Measurements from ENCODE around the gene TGFBR3L. TPM values are rescaled to one million over a fixed set of nuclear protein-coding genes. Genes with fewer than 3 reads are reported as not detected.
"Not testable (repeated sequence)": the region's sequence is repeated elsewhere in the genome, so short reads cannot be mapped to it uniquely, and the experiment has no call there.

Gene TGFBR3L
- total RNA-seq, 1 experiment from 2014 or later, result 1.9 TPM

- no peak for DNase-seq (ENCODE audit: low read depth)
Measured at GRCh38 chr19:7879111-7879807, 35.4 kb upstream of the TGFBR3L start.

GRCh38 chr19:7879836-7880235 is 34.8 kb upstream of the TGFBR3L start:
- no peak for DNase-seq (ENCODE audit: low read depth)

DNA sequence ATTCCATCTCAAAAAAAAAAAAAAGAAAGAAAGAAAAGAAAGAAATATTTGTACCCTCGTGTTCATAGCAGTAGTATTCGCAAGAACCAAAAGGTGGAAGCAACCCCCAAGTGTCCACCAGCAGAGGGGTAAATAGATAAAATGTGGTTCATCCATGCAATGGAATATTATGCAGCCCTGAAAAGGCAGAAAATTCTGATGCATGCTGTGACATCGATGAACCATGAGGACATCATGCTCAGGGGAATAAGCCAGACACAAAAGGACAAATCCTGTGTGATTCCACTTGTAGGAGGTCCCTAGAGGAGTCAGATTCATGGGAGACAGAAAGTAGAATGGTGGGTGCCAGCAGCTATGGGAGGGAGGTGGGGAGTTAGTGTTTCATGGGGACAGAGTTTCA is 32.7 kb upstream of the TGFBR3L start:
- DNase-seq (ENCODE audit: low read depth), result no peak

GRCh38 chr19:7883105-7883504 is 31.5 kb upstream of the TGFBR3L start:
- no peak for DNase-seq (ENCODE audit: low read depth)

DNA sequence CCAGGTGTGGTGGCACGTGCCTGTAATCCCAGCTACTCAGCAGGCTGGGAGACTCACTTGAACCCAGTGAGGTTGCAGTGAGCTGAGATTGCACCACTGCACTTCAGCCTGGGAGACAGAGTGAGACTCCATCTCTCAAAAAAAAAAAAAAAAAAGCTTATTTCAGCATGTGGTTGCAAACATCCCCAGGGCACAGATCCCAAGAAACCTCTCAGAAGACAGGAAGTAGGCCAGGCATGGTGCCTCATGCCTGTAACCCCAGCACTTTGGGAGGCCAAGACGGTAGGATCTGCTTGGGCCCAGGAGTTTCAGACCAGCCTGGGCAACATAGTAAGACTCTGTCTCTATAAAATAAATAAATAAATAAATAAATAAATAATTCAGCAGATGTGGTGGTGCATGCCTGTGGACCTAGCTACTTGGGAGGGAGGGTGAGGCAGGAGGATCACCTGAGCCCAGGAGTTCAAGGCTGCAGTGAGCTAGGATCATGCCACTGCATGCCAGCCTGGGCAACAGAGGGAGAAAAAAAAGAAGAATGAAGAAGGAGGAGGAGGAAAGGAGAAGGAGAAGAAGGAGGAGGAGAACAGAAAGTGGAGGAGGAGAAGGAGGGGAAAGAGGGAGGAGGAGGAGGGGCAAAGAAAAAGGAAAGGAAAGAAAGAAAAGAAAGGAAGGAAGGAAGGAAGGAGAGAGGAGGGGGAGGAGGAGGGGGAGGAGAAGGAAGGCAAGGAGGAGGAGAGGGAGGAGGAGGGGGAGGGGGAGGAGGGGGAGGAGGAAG is 30.6 kb upstream of the TGFBR3L start:
- no peak for DNase-seq (ENCODE audit: low read depth)

- DNase-seq (ENCODE audit: low read depth), result no peak
Measured at GRCh38 chr19:7885818-7886217, 28.8 kb upstream of the TGFBR3L start.

- no peak for DNase-seq (ENCODE audit: low read depth)
Measured at GRCh38 chr19:7887408-7888144, 27.1 kb upstream of the TGFBR3L start.

GRCh38 chr19:7888145-7888825 is 26.3 kb upstream of the TGFBR3L start, which contains the start of gene LRRC8E:
Gene LRRC8E, plus strand, starts transcription at chr19:7888510. Its CDS starts 7,094 bp downstream, at chr19:7895604.
- peak; percentile 15 for DNase-seq (ENCODE audit: low read depth)

DNA sequence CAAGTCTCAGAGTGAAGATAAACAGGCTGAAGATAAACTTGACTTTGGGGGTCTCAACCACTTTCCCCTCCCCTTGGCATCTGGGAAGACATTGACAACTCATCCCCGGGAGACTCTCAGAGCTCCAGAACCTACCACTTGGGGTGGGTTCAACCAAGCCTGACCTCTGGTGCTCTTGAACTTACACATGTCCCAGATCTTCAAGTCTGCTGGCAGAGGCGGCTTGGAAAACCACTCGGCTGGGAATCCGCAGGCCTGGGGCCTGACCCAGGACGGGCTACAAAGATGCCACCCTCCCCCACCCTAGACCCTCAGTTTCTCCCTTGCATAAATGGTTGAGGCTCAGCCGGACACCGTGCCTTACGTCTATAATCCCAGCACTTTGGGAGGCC is 25.8 kb upstream of the TGFBR3L start:
- no peak for DNase-seq (ENCODE audit: low read depth)

GRCh38 chr19:7893362-7894101 is 21.1 kb upstream of the TGFBR3L start:
- not testable (repeated sequence) for DNase-seq (ENCODE audit: low read depth)

GRCh38 chr19:7894612-7895309 is 19.9 kb upstream of the TGFBR3L start:
- DNase-seq (ENCODE audit: low read depth), result no peak

DNA sequence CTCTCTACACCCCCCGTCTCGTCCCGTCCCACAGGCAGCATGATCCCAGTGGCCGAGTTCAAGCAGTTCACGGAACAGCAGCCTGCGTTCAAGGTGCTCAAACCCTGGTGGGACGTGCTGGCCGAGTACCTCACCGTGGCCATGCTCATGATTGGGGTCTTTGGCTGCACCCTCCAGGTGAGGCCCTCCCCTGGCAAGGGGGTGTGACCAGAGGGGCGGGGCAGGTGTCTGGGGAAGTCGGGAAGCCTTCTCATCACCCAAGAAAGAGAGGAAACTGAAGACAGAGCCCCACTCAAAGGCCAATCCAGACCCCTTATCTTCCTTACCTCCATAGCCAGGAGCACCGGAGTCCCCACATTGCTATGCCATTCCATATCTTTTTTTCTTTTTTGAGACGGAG is 19.1 kb upstream of the TGFBR3L start:
- no peak for DNase-seq (ENCODE audit: low read depth)

GRCh38 chr19:7897292-7897691 is 17.3 kb upstream of the TGFBR3L start:
- no peak for DNase-seq (ENCODE audit: low read depth)

- DNase-seq (ENCODE audit: low read depth), result no peak
Measured at GRCh38 chr19:7898967-7899366, 15.7 kb upstream of the TGFBR3L start.

- DNase-seq (ENCODE audit: low read depth), result no peak
Measured at GRCh38 chr19:7899751-7900378, 14.8 kb upstream of the TGFBR3L start.

GRCh38 chr19:7900401-7900870 is 14.2 kb upstream of the TGFBR3L start:
- no peak for DNase-seq (ENCODE audit: low read depth)

DNA sequence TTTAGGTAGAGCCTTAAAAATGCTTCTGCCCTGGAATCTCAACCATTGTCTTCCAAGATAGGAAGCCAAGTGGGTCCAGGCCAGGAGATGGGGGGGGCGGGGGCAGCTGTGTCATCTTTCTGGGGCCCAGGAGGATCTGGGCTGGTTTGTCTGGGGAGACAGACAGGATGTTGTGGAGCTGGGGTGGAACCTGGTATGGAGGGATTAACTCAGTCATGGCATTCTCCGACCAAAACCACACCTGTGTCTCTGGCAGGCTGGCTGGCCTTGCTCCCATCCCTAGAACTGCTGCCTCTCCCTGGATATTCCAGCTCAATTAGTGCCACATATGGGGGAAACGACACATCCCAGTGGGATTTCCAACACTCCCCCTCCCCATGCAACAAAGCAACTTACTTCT is 13.7 kb upstream of the TGFBR3L start:
- DNase-seq (ENCODE audit: low read depth), result no peak

GRCh38 chr19:7901337-7901736 is 13.3 kb upstream of the TGFBR3L start:
- DNase-seq (ENCODE audit: low read depth), result no peak

DNA sequence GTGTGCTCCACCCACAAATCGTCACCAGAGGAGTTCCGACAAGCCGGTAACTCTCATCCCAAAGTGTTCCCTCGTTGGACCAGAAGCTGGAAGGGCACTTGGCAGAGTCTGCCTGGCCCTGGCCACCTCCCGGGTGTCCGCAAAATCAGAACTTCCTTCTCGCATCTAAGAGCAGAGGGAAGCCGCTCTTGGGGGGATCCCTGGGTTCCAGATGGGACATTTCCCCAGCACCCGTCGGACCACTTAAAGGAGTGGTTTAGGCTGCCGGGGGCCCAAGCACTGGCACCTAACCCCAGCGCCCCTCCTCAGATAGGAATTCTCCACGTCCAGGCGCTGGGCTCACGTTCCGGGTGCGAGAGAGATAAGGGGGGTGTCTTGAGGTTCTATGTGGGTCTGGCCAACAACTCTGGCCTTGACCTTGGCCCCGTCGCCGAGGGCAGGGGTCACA is 11.8 kb upstream of the TGFBR3L start:
- DNase-seq (ENCODE audit: low read depth), result no peak
